ENCODE measurements around the gene ARHGDIB. TPM values are rescaled to one million over a fixed set of nuclear protein-coding genes. Genes with fewer than 3 reads are reported as not detected.

The ARHGDIB gene
- total and polyA plus RNA-seq, 12 donors: 28.3 to 196 (median 137) TPM

DNA sequence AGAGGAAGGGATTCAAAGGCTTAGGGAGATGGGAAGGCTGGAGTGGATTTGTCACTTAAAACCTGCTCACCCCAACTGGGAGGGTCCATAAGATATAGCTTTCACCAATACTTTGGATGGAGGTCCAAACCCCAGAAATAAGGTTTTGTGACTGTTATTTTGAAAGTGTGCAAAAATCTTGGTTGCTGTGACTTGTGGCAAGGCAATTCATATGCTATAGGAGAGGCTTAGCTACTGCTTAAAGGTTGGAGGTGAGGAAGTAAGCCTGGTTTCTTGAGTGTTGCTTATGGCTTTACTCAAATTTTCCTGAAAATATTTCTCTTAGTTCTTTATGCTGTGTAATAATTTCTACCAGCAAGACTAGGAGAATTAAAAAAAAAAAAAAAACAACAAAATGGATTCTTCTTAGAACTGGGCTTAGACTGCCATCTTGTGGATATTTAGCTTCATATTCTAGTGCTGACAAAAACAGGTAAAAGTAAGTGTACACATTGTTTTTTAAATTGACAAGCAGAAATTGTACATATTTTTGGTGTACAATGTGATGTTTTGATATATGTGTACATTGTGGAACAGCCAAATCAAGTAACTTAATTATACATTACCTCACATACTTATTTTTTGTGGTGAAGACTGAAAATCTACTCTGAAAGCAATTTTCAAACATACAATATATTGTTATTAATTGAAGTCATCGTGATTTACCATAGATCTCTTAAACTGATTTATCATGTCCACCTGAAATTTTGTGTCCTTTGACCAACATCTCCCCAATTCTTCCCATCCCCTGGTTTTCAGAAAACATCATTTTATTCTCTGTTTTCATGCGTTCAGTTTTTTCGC lies 34.4 kb upstream of the ARHGDIB start:
- WGBS, 4 donors: 81 to 88% (median 87%) methylated on average over 3 of the region's 3 CpGs
- Histone ChIP-seq H3K27ac (no peak overlapping the region), H3K27me3 (no peaks in the 10 kb centered on the region), H3K4me3 (no peak overlapping the region), H3K4me1 (replicated peaks in 1 of 2) (peaks cover 0 to 8% of the 10 kb centered on the region in 2 donors), H3K36me3 (replicated peaks in 1 of 2) (no peaks in the 10 kb centered on the region), H3K9me3 (replicated peaks in 1 of 3) (no peaks in the 10 kb centered on the region)
- TF ChIP-seq, protein P1, sequence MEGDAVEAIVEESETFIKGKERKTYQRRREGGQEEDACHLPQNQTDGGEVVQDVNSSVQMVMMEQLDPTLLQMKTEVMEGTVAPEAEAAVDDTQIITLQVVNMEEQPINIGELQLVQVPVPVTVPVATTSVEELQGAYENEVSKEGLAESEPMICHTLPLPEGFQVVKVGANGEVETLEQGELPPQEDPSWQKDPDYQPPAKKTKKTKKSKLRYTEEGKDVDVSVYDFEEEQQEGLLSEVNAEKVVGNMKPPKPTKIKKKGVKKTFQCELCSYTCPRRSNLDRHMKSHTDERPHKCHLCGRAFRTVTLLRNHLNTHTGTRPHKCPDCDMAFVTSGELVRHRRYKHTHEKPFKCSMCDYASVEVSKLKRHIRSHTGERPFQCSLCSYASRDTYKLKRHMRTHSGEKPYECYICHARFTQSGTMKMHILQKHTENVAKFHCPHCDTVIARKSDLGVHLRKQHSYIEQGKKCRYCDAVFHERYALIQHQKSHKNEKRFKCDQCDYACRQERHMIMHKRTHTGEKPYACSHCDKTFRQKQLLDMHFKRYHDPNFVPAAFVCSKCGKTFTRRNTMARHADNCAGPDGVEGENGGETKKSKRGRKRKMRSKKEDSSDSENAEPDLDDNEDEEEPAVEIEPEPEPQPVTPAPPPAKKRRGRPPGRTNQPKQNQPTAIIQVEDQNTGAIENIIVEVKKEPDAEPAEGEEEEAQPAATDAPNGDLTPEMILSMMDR (IDR thresholded peaks at IDR 0.05): peak; percentile 40 to 92 (median 73)
- no peak for TF ChIP-seq POLR2A (IDR thresholded peaks at IDR 0.05)
- intact Hi-C loops (cut with DNase I): loop anchor here (5.0 to 10.0 kb wide), 3 partner anchors 149 to 271 kb away; partner anchors contain the start of gene ART4 (in 1 of the 2)
- no peak for DNase-seq

GRCh38 chr12:14994610-14995009 lies 33.2 kb upstream of the ARHGDIB start:
- Histone ChIP-seq H3K27me3 (no peaks in the 10 kb centered on the region), H3K36me3 (replicated peaks in 1 of 2) (no peaks in the 10 kb centered on the region), H3K27ac (no peak overlapping the region), H3K9me3 (replicated peaks in 1 of 3) (no peaks in the 10 kb centered on the region), H3K4me1 (replicated peaks in 1 of 2) (peaks cover 0 to 5% of the 10 kb centered on the region in 2 donors), H3K4me3 (no peak overlapping the region)
- 48 to 84% (median 78%) methylated on average over 3 of the region's 3 CpGs for WGBS, 4 donors
- TF ChIP-seq POLR2A (IDR thresholded peaks at IDR 0.05): no peak
- TF ChIP-seq, protein P1 (IDR thresholded peaks at IDR 0.05): no peak
- no peak for DNase-seq
- intact Hi-C loops (cut with DNase I): loop anchor here (5.0 to 10.0 kb wide), 3 partner anchors 147 to 270 kb away; partner anchors contain the start of gene ART4 (in 1 of the 2)

- Histone ChIP-seq H3K27me3 (no peaks in the 10 kb centered on the region), H3K4me3 (no peak overlapping the region), H3K4me1 (replicated peaks in 1 of 2) (no peaks in the 10 kb centered on the region), H3K9me3 (replicated peaks in 1 of 3) (no peaks in the 10 kb centered on the region), H3K36me3 (replicated peaks in 1 of 2) (no peaks in the 10 kb centered on the region), H3K27ac (no peak overlapping the region)
- DNase-seq: peak in 1 of 7 donors; percentile 5
- 71 to 85% (median 75%) methylated on average over 4 of the region's 4 CpGs for WGBS, 4 donors
- intact Hi-C loops (cut with DNase I): loop anchor here (10.0 kb wide), 2 partner anchors 149 to 269 kb away; partner anchors contain the start of gene ART4 (in 1 of the 2)
- TF ChIP-seq POLR2A (IDR thresholded peaks at IDR 0.05): no peak
- TF ChIP-seq, protein P1 (IDR thresholded peaks at IDR 0.05): no peak
Observed at GRCh38 chr12:14993537-14994266, 32.3 kb upstream of the ARHGDIB start.

DNA sequence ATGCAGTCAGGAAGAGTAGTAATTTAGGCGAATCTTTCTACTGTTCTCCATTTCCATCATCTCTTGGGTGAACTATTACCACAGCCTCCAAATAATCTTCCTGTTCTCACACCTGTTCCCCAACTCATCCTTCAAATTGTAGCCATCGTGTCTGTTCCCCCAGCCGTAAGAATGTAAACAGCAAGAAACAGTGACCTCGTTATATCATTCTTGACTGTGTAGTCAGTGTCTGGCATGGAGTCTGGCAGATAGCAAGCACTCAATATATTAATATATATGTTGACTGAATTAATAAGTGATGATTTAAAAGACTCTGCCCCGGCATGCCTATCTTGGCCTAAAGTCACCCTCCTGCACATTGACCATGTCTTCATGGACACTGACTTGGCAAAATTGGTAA lies 31.7 kb upstream of the ARHGDIB start:
- H3K4me1 ChIP-seq (replicated peaks in 1 of 2): no peaks in the 10 kb centered on the region
- no peaks in the 10 kb centered on the region for H3K36me3 ChIP-seq (replicated peaks in 1 of 2)
- H3K4me3 ChIP-seq: no peak overlapping the region
- no peaks in the 10 kb centered on the region for H3K27me3 ChIP-seq
- TF ChIP-seq, protein P1 (IDR thresholded peaks at IDR 0.05): no peak
- no peak for TF ChIP-seq POLR2A (IDR thresholded peaks at IDR 0.05)
- H3K27ac ChIP-seq: no peak overlapping the region
- intact Hi-C loops (cut with DNase I): loop anchor here (10.0 kb wide), 2 partner anchors 148 to 268 kb away; partner anchors contain the start of gene ART4 (in 1 of the 2)
- no peak for DNase-seq
- H3K9me3 ChIP-seq (replicated peaks in 1 of 3): no peaks in the 10 kb centered on the region
- 85 to 92% (median 91%) methylated on average over 5 of the region's 5 CpGs for WGBS, 4 donors

Measured in adrenal gland (tissue), 12 donors.